Right atrium auricular region (tissue), 2 donors: ENCODE measurements around the gene SF3A2. TPM values are rescaled to one million over a fixed set of nuclear protein-coding genes. Genes with fewer than 3 reads are reported as not detected.

Experiments used
- DNase-seq: peaks from one replicate; pipeline ENCODE4 v3.0.0-alpha.2; 2019; ENCODE audit warnings: low spot score
- H3K27ac ChIP-seq, 2 donors: fragments of 200-600 bp; sonication (generic); 1 replicate in 1 of 2; 2 replicates in 1 of 2; pipeline ENCODE4 v1.5.1; 2016 to 2019
- H3K27me3 ChIP-seq, 2 donors: fragments of 200-600 bp; sonication (generic); one replicate each; pipeline versions ENCODE4 v1.5.1 to v1.6.0; 2017 to 2019
- H3K36me3 ChIP-seq: fragments of 200-600 bp; sonication (generic); one replicate; pipeline ENCODE4 v1.5.1; 2016
- H3K4me1 ChIP-seq, 2 donors: fragments of 200-600 bp; sonication (generic); one replicate each; pipeline versions ENCODE4 v1.5.1 to v1.6.0; 2017 to 2019
- H3K4me3 ChIP-seq, 2 donors: fragments of 200-600 bp; sonication (generic); 1 replicate in 1 of 2; 2 replicates in 1 of 2; pipeline ENCODE4 v1.5.1; 2017 to 2019; ENCODE audit warnings: mild to moderate bottlenecking in 1 of 2, moderate library complexity in 1 of 2
- H3K9me3 ChIP-seq, 2 donors: fragments of 200-600 bp; sonication (generic); one replicate each; pipeline ENCODE4 v1.5.1; 2019
- total RNA-seq, 2 donors: library from RNA; depleted of rRNA; stranded (reverse); fragments of >200 nt; gene quantifications; one replicate each; pipeline ENCODE4 v1.1.0, GENCODE V29; 2016
- TF ChIP-seq, protein P1 (sequence below), 2 donors: fragments of 200-600 bp; sonication (generic); IDR thresholded peaks; one replicate each; pipeline ENCODE4 v1.5.1; 2019; ENCODE audit warnings: antibody characterized with exemption in 2 of 2

Gene SF3A2
- total RNA-seq, 2 donors from 2014 or later: 17.3 to 30.4 TPM

DNA sequence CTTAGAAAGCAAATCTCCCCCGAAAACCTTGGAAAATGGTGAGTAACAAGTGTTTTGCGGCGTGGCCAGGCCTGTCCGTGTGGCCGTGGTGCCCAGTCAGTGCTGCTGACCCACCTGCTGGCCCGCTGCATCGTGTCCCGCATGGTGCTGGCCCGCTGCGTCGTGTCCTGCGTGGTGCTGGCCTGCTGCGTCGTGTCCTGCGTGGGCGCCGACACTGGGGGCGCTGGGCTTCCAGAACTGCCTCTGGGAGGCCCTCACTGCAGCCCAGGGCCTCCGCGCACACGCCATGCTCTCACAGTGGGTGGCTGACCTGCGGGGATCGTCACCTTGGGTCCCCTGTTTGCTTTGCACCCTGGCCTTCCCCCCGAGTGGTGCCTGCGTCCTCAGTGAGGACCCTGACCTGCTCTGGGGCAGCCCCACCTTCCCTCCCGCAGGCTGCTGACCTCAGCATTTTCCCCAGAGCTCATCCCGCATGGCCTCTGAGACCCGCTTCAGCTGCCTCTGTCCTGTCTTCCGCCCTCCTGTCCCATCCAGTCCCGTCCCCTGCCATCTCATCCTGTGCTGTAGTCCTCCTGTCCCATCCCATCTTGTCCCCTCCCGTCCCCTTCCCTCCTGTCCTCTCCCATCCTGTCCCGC is 11.1 kb upstream of the SF3A2 start:
- Histone ChIP-seq H3K36me3 (peaks cover 80% of the 10 kb centered on the region), H3K27ac (no peak overlapping the region), H3K9me3 (no peaks in the 10 kb centered on the region), H3K4me1 (peaks cover 0 to 8% of the 10 kb centered on the region in 2 donors), H3K4me3 (no peak overlapping the region), H3K27me3 (no peaks in the 10 kb centered on the region)
- no peak for DNase-seq
- TF ChIP-seq, protein P1, sequence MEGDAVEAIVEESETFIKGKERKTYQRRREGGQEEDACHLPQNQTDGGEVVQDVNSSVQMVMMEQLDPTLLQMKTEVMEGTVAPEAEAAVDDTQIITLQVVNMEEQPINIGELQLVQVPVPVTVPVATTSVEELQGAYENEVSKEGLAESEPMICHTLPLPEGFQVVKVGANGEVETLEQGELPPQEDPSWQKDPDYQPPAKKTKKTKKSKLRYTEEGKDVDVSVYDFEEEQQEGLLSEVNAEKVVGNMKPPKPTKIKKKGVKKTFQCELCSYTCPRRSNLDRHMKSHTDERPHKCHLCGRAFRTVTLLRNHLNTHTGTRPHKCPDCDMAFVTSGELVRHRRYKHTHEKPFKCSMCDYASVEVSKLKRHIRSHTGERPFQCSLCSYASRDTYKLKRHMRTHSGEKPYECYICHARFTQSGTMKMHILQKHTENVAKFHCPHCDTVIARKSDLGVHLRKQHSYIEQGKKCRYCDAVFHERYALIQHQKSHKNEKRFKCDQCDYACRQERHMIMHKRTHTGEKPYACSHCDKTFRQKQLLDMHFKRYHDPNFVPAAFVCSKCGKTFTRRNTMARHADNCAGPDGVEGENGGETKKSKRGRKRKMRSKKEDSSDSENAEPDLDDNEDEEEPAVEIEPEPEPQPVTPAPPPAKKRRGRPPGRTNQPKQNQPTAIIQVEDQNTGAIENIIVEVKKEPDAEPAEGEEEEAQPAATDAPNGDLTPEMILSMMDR (IDR thresholded peaks at IDR 0.05): no peak

DNA sequence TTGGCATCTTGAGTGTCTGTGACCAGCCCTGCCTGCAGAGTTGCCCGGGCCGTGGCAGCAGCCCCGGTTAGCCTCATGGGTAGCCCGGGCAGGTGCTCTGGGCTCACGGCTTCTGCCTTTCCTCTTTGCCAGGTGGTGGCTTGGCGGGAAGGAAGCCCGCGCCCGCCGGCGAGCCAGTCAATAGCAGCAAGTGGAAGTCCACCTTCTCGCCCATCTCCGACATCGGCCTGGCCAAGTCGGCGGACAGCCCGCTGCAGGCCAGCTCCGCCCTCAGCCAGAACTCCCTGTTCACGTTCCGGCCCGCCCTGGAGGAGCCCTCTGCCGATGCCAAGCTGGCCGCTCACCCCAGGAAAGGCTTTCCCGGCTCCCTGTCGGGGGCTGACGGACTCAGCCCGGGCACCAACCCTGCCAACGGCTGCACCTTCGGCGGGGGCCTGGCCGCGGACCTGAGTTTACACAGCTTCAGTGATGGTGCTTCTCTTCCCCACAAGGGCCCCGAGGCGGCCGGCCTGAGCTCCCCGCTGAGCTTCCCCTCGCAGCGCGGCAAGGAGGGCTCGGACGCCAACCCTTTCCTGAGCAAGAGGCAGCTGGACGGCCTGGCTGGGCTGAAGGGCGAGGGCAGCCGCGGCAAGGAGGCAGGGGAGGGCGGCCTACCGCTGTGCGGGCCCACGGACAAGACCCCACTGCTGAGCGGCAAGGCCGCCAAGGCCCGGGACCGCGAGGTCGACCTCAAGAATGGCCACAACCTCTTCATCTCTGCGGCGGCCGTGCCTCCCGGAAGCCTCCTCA is 10.4 kb upstream of the SF3A2 start:
- TF ChIP-seq, protein P1 (IDR thresholded peaks at IDR 0.05): no peak
- Histone ChIP-seq H3K4me1 (peaks cover 0 to 12% of the 10 kb centered on the region in 2 donors), H3K27me3 (no peaks in the 10 kb centered on the region), H3K9me3 (no peaks in the 10 kb centered on the region), H3K4me3 (no peak overlapping the region), H3K27ac (no peak overlapping the region), H3K36me3 (peaks cover 79% of the 10 kb centered on the region)
- no peak for DNase-seq

DNA sequence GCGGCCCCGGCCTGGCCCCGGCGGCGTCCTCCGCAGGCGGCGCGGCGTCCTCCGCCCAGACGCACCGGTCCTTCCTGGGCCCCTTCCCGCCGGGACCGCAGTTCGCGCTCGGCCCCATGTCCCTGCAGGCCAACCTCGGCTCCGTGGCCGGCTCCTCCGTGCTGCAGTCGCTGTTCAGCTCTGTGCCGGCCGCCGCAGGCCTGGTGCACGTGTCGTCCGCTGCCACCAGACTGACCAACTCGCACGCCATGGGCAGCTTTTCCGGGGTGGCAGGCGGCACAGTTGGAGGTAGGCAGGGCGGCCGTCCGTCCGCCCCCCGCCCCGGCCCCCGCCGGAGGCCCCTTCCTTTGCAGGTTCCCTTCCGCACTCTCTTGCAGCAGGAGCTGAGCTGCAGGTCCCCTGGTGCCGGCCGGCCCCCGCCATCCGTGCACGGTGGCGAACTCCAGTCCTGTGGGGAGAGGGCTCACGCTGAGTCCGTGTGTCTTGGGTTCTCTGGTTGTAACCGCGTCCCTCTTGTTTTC is 9.7 kb upstream of the SF3A2 start:
- peaks cover 79% of the 10 kb centered on the region for H3K36me3 ChIP-seq
- no peaks in the 10 kb centered on the region for H3K27me3 ChIP-seq
- TF ChIP-seq, protein P1 (IDR thresholded peaks at IDR 0.05): no peak
- no peaks in the 10 kb centered on the region for H3K9me3 ChIP-seq
- peaks cover 0 to 12% of the 10 kb centered on the region in 2 donors for H3K4me1 ChIP-seq
- H3K4me3 ChIP-seq: no peak overlapping the region
- no peak for DNase-seq
- H3K27ac ChIP-seq: no peak overlapping the region

DNA sequence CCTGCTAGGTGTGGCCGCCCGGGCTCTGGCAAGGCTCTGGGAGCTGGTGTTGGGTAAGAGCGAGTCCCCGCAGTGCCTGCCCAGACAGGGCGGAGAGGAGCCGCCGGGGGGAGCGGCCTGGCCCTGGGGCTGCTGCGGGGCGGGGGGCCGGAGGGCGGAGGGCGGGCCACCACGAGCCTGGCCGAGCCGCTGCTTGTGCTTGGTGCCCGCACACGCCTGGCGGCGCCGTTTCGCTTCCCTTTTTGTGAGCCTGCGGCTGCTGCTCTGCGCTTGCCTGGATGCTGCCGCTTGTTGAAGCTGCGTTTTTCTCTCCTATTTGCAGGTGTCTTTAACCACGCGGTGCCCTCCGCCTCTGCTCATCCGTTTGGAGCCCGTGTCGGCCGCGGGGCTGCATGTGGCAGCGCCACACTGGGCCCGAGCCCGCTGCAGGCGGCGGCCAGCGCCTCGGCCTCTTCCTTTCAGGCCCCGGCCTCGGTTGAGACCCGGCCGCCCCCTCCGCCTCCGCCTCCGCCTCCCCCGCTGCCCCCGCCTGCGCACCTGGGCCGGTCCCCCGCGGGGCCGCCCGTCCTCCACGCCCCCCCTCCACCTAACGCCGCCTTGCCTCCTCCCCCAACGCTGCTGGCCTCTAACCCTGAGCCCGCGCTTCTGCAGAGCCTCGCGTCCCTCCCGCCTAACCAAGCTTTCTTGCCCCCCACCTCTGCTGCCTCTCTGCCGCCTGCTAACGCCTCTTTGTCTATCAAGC is 9.0 kb upstream of the SF3A2 start:
- DNase-seq: no peak
- H3K27me3 ChIP-seq: no peaks in the 10 kb centered on the region
- H3K4me3 ChIP-seq: no peak overlapping the region
- no peak overlapping the region for H3K27ac ChIP-seq
- no peaks in the 10 kb centered on the region for H3K9me3 ChIP-seq
- H3K4me1 ChIP-seq: peaks cover 0 to 14% of the 10 kb centered on the region in 2 donors
- peaks cover 72% of the 10 kb centered on the region for H3K36me3 ChIP-seq
- TF ChIP-seq, protein P1 (IDR thresholded peaks at IDR 0.05): no peak

DNA sequence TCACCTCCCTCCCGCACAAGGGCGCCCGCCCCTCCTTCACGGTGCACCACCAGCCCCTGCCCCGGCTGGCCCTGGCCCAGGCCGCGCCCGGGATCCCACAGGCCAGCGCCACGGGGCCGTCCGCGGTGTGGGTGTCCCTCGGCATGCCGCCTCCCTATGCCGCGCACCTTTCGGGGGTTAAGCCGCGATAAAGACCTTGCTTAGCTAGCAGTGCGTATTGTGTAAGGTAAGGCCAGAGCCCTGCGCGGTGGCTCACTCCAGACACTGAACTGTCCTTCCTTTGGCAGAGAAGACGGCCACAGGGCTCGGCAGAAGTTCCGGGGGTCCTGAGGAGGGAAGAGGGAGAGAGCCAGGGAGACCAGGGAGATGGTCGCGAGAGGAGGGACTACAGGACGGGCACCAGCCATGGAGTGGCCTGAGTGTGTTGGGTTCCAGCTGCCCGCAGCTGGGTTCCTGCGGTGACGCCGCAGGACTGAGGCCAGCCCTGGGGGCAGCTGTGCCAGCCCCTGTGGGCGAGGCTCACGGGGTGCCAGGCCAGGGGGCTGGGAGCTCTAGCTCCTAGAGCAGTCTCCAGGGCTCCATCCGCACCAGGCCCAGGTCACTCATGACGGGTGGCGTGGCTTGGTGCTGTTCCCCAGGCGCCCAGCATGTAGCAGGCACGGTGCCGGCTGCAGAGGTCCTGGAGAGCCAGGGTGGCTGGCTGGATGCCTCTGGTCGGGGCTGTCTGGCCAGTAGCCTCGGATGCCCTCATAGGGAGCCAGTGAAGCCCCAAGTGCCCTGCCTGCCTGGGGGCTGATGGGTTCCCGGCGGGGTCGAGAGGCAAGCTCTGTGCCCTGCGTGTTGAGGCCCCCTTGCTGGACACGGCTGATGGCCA is 8.2 kb upstream of the SF3A2 start:
- Histone ChIP-seq H3K9me3 (no peaks in the 10 kb centered on the region), H3K36me3 (peaks cover 71% of the 10 kb centered on the region), H3K27ac (no peak overlapping the region), H3K4me3 (no peak overlapping the region), H3K4me1 (peaks cover 0 to 14% of the 10 kb centered on the region in 2 donors), H3K27me3 (no peaks in the 10 kb centered on the region)
- TF ChIP-seq, protein P1 (IDR thresholded peaks at IDR 0.05): no peak
- DNase-seq: no peak
